OCI-M2 (cell line): ENCODE results near the gene TRIM74.
"Not testable (repeated sequence)": the region's sequence is repeated elsewhere in the genome, so short reads cannot be mapped to it uniquely, and the experiment has no call there.

Experiments used
- DNase-seq: peaks from one replicate; lab custom pipeline; 2025; ENCODE audit not compliant: unreplicated experiment; lab: John Stamatoyannopoulos, UW

Gene TRIM74

GRCh38 chr7:72960029-72960428, 9.2 kb downstream of the TRIM74 start:
- DNase-seq, result not testable (repeated sequence)

- not testable (repeated sequence) for DNase-seq
These were observed 14.6 kb downstream of the TRIM74 start for GRCh38 chr7:72954563-72955198.

GRCh38 chr7:72953901-72954562, 15.2 kb downstream of the TRIM74 start:
- DNase-seq, result not testable (repeated sequence)

GRCh38 chr7:72950432-72950831, 18.8 kb downstream of the TRIM74 start:
- DNase-seq, result not testable (repeated sequence)

- not testable (repeated sequence) for DNase-seq
These were observed 19.6 kb downstream of the TRIM74 start for GRCh38 chr7:72949686-72950085.

GRCh38 chr7:72949276-72949675, 20.0 kb downstream of the TRIM74 start:
- DNase-seq, result not testable (repeated sequence)

- DNase-seq, result not testable (repeated sequence)
These were observed 20.6 kb downstream of the TRIM74 start for GRCh38 chr7:72948714-72949113.

GRCh38 chr7:72946130-72946745, 23.0 kb downstream of the TRIM74 start:
- DNase-seq, result not testable (repeated sequence)

DNA sequence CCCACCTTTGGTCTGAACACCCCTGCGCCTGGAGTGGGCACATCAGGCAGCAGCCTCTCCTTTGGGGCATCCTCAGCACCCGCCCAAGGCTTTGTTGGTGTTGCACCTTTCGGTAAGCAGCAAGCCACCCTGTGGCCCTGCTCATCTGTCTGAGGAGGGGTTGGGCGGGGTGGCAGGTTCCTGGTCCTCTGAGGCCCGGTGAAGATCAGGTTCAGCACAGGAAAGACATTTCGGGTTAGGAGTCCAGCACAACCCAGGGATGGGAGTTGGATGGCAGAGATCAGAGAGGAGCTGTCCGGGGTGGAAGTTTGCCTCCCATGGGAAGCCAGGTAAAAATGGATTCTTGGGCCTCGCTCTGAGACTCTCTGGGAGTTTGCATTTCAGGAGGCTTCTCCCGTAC, 23.7 kb downstream of the TRIM74 start:
- DNase-seq, result not testable (repeated sequence)

GRCh38 chr7:72944937-72945336, 24.3 kb downstream of the TRIM74 start:
- not testable (repeated sequence) for DNase-seq

- DNase-seq, result not testable (repeated sequence)
These were observed 26.3 kb downstream of the TRIM74 start for GRCh38 chr7:72942956-72943355.

DNA sequence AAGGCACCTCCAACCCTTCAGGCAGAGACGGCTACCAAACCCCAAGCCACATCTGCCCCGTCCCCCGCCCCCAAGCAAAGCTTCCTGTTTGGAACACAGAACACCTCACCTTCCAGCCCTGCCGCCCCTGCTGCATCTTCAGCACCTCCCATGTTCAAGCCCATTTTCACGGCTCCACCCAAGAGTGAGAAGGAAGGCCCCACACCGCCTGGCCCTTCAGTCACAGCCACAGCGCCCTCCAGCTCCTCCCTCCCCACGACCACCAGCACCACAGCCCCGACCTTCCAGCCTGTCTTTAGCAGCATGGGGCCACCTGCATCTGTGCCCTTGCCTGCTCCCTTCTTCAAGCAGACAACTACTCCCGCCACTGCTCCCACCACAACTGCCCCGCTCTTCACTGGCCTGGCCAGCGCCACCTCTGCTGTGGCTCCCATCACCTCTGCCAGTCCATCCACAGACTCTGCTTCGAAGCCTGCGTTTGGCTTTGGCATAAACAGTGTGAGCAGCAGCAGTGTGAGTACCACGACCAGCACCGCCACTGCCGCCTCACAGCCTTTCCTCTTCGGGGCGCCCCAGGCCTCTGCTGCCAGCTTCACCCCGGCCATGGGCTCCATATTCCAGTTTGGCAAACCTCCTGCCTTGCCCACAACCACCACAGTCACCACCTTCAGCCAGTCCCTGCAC, 27.1 kb downstream of the TRIM74 start:
- DNase-seq, result not testable (repeated sequence)

DNA sequence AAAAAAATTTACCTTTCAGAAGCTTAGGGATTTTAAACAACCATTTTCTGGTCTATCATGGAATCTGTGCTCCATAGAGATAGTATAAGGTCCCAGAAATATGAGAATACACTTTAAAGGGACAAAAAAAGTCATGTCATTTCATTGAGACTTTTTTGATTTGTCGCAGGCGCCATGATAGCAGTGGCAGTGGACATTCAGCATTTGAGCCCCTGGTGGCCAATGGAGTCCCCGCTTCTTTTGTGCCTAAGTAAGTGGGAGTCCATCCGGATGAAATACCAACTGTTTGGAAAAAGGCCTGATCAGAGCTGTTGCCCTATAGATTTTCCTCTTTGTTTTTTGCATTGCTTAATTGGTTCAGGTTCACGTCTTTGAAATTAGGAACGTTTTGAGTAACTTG, 41.0 kb downstream of the TRIM74 start:
- not testable (repeated sequence) for DNase-seq

DNA sequence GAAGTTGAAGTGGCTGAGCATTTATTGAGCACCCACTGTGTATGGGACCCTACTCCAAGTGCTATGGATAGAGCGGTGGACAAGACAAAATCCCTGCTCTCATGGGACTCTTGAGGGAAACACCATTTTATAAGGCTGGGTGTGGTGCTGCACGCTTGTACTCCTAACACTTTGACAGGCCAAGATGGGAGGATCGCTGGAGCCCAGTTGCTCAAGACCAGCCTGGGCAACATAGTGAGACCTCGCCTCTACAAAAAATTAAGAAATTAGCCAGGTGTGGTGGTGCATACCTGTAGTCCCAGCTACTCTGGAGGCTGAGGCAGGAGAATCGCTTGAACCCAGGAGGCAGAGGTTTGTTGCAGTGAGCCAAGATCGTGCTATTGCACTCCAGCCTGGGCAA, 41.5 kb downstream of the TRIM74 start:
- not testable (repeated sequence) for DNase-seq

DNA sequence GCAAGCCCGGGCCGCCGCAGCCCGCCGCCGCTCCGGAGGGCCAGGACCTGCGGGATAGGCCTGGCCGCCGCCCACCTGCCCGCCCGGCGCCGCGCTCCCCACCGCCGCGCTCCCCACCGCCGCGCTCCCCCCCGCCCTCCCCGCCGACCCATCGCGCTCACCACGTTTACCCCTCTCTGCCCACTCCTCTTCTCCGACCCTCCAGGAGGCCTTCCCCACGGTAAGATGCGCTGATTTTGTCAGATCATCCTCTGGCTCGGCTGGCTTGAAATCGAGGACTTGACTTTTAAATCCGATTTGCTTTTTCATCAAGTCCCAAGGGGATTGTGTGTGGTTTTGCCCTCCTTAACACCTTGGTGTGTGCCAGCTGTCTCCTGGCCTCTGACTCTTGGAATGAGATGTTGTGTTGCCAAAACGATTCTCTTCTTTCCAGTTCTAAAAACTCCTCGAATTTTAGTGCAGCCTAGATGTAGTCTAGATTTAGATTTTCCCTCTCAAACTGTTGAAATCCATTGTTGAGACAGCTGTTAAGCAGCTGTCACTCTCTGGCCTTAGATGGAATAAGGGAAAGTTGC, 43.6 kb downstream of the TRIM74 start:
- no peak for DNase-seq

DNA sequence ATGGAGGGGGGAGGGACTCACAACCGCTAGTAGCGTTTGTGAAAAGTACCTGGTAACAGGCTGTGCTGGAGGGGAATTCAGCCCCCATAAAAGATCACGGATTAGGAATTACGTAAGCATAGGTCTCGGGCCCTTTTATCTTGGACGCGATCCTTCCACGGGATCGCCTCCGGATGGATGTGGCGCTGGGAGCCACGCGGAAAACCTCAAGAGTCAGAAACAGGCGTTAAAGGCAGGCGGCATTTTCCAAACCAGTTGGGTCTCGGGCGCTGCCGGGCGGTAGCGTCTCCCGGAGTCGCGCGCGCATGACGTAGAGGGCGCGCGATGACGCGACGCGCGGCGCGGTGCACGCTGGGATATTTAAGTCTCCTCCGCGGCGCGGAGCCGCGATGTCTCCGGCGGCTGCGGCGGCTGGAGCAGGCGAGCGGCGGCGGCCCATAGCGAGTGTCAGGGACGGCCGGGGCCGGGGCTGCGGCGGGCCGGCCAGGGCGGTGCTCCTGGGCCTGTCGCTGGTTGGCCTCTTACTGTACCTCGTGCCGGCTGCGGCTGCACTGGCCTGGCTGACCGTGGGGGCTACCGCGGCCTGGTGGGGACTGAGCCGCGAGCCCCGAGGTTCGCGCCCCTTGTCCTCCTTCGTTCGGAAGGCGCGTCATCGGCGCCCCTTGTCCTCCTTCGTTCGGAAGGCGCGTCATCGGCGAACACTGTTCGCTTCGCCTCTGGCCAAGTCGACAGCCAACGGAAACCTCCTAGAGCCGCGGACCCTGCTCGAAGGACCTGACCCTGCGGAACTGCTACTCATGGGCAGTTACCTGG, 44.3 kb downstream of the TRIM74 start, which contains the start of gene POM121:
Gene POM121, plus strand, starts transcription at position 363 of the 813 bp plus-strand sequence. Its CDS starts 27 bp downstream, at position 390.
- DNase-seq, result peak; percentile 15

DNA sequence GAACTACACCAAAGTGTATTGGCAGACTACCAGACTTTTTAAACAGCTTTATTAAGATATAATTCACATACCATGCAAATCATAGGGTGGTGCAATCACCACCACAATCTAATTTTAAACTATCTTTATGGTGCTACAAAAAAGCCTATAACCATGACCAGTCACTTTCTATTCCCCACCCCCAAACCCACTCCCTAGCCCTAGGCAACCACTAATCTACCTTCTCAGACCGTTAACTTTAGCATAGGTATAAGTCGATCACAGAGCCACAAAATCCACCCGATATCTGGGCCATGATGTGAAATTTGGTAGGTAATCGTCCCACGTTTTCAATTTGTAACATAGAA, 44.9 kb downstream of the TRIM74 start:
- no peak for DNase-seq

DNA sequence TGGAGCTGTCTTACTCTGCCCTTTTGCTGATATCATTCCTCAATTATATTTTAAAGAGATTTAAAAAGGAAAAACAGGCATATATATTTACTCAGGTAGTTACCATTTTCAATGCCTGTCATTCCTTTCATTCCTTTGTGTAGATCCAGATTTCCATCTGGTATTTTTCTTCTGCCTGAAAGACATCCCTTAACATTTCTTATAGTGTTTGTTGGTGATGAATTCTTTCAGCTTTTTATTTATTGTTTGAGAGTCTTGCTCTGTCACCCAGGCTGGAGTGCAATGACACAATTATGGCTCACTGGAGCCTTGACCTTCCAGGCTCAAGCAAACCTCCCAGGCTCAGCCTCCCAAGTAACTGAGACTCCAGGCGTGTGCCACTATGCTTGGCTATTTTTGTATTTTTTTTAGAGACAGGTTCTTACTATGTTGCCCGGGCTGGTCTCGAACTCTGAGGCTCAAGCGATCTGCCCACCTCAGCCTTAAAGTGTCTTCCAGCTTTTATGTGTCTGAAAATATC, 50.0 kb downstream of the TRIM74 start:
- DNase-seq, result no peak

DNA sequence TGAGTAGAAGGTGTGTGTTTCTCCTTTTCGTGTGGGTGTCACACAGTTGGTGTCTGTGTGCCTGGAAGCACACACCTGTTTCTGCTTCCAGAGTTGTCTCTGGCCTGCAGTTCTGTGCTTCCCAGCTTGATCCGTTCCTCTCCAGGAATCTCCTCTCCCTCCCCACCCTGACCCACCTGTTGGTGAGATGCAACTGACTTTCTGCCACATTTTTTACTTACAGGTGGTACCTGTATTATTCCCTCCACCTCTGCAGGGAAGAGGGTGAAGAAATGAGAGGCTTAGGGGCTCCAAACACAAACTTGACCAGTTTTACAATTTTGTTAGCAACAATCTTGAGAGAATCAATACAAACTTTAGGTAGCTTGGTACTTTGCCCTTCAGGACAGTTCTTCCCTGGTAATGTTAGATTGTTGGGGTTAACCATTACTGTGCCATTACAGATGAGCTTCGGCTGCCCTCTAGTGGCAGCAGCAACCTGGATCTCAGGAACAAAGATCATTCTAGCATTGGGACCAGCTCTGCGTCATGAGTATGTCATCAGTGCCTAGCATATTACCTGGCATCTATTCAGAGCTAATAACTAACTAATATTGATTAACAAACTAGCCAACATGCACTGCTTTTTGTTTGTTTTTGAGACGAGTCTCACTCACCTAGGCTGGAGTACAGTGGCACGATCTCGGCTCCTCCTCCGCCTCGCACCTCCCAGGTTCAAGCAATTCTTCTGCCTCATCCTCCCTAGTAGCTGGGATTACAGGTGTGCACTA, 54.3 kb downstream of the TRIM74 start:
- DNase-seq, result not testable (repeated sequence)
